ENCODE data around the gene AFF1.

The AFF1 gene

DNA sequence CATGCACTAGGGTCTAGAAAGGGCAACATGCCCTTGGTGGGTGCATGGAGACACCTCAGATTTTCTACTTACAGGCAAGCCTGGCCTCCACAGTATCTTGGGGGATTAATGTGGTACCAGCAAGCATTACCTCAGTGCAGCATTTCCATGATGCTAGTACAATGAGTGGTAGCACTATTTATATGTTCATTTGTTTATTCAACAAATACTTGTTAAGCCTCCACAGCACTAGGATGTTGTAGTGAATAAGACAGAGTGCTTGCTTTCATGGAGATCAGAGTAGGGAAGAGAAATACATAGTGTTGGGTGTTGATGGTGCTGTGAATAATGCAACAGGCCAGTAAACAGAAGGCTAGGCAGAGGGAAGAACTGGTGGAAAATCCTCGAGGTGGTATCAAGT, 152.2 kb downstream of the AFF1 start:
- no peak for DNase-seq

DNA sequence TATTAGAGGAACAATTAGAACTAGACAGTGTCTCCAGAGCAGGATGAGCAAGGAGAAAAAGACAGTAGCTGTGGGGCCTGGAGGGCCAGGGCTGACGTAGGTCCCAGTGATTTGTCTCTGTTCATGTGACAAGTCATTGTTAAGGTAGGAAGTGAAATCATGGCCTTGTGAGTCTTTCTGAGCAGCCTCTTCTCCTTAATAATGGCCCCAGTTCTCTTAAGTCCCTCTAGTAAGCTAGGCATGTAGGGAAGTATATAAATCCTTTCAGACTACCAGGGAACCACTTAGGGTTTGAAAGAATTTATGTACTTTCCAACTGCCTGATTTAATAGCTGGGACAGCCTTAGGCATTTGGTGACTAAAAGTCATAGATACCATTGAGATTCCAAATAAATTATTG, 152.6 kb downstream of the AFF1 start:
- DNase-seq, result no peak

DNA sequence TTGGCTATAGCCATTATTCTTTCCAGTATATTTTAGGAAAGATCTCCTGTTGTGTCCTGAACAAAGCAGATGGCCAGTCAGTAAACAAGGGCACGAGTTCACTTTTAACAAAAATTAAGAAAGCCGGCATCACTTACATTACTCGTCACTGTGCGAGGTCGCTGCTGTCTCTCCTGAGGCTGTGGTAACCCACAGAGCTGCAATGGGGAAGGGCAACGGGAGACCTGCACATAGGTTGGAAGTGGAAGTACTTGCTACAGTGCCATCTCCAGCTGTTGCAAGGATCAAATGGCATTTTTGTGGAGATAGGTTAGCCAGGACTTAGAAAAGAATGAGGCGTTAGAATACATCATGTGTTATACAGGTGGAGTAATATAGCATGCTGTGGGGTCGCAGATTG, 153.4 kb downstream of the AFF1 start:
- DNase-seq, result no peak

DNA sequence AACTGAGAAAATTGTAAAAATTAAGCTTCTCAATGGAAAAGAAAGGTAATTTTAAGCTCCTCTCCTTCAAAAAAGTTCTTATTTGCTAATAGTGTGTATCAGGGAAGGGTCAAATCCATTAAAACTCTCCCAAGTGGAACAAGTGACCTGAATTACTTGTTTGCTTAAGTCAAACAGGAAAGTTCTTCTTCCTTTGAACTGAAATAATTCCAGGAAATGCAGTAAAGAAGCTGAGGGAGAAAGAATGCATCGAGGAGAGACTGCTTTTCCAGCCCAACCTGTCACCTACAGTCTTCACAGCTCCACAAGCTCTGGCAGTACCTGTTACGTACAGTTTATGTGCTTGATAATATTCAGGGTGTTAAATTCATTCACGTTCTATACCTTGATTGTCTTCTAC, 154.6 kb downstream of the AFF1 start:
- no peak for DNase-seq

DNA sequence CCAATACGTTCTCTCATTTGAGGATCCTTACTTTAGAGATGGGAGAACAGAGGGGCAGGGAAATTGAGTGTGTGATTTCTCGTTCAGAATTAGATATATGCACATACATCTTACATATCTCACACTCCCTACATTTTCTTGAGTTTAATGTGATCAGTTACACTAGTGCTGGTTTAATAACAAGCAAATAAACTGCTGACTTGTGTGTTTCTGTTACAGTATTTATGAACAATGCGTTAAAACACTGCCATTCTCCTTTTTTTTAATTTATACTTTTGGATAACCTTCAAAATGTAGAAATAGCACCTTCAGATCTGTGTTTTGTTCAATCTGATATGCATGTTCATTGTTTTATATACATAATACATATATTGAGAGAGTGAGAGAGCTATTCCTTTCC, 155.5 kb downstream of the AFF1 start:
- no peak for DNase-seq

DNA sequence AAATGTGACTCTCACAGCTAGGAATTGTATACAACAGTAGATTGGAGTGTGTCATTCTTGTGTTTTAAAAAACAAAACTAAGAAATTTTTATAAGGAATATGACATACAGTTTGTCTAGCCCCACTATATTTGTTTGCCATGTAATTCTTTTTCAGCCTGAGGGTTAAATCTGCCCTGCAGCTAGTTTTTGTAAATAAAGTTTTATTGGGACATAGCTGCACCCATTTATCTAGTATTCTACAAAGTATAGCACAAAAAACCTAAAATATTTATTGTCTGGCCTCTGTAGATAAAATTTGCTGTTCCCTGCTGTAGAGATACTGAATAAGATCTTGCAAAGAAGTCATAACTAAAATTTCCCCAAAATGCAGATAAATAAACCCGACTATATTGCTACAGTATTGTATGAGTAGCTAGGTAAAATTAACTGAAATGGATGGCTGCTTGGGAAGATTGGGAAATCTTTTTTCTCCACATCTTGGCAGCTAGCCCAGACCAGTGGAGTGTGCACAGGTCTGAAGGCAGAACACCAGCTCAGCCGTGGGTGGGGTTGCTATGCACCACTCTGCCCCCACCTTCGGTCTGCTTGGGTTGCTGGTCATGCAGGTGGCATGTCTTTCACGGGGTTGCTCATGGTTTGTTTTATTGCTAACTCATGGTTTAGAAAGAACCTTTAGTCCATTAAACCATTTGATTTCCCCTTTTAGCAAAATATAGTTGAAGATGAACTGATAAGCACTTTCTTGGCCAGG, 157.8 kb downstream of the AFF1 start:
- no peak for DNase-seq

DNA sequence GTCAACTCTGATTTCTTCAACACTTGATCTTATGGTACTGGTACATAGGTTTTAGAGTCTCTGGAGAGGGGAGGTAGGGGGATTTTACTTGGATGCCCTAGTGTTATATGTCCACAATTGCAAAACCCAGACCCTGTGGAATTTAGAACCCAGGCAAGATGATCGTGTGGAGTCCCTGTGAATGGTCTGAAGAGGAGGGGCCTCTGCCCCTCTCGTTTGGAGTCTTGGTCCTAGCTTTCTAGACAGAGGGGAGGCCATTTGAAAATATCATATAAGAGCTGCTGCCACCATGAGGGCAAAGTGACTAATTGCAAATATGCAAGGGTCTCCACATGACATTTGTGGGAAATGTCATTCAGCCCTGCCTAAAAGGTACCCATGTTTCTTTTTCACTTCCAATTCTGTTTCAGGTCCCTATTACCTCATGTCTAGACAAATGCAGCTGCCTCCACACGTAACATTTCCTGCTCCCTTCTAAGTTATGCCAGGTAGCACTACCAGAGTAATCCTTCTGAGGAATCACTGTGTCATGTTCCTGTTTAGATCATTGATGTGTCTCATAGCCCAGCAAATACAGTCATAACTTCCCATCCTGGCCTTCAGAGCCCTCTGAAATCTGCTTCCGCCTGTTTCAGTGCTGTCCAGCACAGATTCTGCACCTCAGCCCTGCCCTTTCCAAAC, 158.8 kb downstream of the AFF1 start:
- no peak for DNase-seq

DNA sequence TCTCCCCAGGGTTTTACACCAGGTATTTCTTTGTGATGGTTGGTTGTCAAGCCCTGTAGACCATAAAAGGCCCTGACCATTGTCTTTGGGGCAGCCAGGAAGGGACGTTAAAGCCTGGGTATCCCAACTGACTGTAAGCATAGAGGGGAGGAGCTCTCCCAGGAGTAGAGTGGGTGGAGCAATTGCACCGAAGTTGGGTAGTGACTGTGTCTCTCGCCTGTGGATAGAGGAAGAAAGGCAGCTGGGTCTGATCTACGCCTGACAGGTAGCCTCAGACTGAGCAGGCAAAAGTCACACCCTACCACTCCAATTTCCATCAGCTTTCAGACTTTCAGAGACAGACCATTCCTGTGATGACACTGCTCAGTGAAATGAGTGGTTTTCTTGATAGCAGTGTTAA, 162.3 kb downstream of the AFF1 start:
- no peak for DNase-seq

DNA sequence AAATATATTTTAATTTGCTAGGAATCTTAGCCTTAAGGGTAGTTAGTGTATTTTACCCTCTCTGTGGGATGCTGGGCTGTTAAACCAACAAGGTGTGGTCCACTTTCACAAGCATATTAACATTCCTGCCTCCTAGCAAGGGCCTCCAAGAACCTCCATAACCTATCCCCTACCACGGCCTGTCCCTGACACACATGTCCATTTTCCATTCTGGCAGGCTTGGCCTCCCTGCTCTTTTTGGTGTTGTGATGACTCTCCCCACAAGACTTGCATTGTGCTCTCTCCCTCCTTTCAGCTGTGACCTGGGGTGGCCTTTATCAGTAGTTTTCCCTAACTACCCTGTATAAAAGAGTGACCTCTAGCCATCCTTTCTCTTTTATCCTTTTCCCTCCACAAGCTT, 165.4 kb downstream of the AFF1 start:
- no peak for DNase-seq

DNA sequence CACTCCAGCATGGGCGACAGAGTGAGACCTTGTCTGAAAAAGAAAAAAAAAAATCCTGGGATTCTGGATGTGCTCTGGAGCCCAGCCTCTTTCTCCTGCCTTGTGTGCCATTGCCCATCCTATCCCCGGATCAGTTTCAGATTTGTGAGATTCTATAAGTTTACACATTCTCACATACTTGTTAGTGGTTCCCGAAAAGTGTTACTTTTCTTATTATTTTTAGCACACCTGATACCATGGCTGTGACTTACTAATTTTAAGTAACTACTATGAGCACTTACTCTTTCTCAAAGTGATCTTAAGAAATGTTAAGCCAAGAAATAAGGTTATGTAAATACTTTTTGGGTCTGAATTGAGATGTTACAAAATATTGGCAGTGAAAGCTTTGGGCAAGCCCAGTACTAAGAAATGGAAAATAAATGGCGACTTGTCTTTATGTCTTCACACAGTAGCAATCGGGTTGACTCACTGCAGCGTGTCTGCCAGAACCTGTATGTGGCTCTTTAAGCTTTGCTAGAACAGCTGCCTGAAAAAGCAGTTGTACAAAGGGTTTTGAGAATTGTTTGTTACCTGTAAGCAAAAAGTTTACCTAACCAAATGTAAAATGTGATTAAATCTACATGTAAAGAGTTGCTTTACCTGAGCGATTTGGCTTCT, 166.9 kb downstream of the AFF1 start:
- no peak for DNase-seq

DNA sequence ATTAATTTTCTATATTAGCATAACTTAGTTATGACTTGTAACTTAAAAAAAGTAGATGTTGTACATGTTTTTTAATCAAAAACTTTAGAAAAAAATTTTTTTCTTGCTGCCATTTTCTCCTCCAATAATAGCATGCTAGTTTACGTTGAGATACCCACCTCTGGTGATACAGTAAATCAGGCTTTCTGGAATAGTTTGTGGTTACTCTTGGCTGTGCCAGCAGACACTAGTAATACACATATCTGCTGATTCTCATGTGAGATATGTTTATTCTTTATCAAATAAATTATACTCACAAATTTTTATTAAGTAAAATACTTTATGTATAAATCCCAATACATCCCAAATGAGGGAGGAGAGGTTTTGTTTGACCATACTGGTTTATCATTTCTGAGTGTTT, 168.3 kb downstream of the AFF1 start:
- no peak for DNase-seq

DNA sequence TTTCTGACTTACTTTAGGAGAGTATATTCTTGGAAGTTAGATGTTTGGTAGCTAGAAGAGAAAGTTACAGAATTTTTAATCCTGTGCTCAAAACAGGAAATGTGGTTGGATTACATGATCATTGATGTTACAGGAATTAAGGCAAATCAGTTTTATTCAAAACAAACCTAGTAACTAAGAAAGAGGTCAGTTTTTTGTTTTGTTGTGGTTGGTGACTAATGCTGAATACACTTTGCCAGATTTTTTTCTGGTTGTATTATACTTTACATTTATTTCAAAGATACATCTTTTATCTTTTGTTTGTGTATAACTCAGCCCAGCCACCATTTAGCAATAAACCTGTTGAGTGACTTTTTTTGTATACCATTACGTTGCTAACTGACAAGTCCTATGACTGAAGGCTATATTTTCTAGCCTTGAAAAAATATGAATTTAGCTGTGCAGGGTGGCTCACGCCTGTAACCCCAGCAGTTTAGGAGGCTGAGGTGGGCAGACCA, 168.9 kb downstream of the AFF1 start:
- DNase-seq, result no peak

DNA sequence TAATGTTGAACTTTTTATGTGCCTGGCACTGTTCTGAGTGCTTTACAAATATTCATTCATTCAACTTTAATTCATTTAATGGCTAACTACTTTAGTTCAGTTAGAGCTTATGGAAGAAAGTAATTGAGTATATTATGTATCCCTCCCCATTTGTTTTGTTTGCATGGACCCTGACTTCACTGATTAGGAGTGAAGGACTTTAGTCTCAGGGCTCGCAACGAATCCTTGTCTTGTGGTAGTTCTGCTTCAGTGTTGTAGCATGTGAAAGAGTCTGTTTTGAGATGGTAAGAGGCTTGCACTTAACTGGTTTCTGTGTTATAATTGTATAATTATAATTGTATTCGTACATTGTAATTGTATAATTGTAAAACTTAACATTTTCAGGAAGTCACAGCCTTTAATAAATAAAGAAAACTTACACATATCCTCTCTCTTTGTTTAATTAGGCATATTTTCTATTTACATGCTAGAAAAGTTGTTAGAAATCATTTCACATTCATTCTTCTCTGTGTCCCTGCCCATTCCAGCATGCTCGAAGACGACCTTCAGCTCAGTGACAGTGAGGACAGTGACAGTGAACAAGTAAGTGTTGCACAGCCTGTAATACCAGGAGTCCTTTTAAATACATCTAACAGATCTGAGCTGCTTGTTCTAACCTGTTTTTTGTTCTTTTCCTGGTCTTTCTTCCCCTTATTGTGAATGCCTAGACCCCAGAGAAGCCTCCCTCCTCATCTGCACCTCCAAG, 170.5 kb downstream of the AFF1 start:
- DNase-seq, result no peak

DNA sequence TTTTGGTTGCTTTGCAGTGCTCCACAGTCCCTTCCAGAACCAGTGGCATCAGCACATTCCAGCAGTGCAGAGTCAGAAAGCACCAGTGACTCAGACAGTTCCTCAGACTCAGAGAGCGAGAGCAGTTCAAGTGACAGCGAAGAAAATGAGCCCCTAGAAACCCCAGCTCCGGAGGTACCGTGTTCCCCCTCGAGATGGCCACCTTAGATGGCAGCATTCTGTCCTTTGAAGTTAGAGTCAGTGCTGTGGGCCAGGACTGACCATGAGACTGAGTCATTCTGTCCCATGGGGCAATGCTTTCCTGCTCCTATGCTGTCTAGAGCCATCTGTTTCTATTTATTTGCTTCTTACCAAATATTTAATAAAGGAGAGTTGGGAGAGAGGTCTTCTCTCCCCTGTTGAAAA, 173.3 kb downstream of the AFF1 start:
- DNase-seq, result no peak

DNA sequence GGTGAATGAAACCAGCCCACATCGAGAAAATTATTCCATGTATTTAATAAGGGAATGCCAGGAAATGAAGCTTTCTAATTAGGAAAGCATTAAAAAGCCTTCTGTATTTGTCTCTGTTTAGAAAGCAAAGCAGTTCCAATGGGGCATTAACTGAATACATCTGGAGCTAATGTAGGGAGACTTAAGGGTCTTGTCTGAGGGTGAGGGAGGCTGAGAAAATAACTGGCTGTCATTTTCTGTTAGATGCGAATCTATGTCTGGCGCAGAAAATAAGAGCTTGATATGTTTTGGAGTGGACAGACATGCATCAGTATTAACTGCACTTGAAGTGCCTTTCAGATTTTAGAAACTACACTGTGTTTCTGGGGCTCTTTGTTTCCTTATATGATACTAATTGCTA, 174.3 kb downstream of the AFF1 start:
- no peak for DNase-seq

DNA sequence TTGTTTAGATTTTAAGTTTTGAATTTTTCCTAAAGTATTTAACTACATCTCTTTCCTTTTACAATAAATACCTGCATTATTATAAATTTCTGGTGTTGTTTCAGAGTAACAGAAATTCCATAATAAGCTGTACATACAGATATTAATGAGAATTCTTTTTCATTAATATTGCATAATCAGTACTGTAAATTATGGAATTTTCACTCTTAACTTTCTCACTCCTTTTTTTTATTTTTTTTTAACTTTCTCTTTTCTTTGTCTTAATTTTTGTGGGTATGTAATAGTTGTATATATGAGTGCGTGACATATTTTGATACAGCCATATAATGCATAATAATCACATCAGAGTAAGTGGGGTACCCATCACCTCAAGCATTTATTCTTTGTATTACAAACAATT, 175.1 kb downstream of the AFF1 start:
- no peak for DNase-seq

DNA sequence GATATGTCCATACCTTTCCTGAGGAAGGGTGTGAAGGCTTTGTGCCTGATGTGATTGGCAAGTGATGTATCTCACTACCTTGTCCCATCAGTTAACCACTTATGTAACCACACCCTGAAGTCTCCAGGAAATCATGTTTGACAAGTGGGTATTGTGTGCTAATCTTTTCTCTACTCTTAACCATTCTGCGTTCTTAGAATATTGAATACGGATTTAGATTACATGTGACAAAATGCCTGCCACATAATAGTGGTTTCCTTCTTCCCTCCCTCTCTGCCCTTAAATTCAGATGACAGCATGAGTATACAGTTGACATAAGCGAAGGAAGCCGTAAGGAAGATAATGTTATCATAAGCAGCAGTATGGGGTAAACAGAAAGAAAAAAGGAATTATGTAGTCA, 177.3 kb downstream of the AFF1 start:
- DNase-seq, result no peak

DNA sequence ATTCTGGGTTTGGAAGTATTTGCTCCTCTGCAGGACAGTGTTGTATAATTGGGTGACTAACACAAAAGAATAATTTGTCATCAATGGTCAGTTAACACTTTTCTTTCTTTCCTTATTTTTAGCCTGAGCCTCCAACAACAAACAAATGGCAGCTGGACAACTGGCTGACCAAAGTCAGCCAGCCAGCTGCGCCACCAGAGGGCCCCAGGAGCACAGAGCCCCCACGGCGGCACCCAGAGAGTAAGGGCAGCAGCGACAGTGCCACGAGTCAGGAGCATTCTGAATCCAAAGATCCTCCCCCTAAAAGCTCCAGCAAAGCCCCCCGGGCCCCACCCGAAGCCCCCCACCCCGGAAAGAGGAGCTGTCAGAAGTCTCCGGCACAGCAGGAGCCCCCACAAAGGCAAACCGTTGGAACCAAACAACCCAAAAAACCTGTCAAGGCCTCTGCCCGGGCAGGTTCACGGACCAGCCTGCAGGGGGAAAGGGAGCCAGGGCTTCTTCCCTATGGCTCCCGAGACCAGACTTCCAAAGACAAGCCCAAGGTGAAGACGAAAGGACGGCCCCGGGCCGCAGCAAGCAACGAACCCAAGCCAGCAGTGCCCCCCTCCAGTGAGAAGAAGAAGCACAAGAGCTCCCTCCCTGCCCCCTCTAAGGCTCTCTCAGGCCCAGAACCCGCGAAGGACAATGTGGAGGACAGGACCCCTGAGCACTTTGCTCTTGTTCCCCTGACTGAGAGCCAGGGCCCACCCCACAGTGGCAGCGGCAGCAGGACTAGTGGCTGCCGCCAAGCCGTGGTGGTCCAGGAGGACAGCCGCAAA, 179.6 kb downstream of the AFF1 start:
- DNase-seq, result no peak

DNA sequence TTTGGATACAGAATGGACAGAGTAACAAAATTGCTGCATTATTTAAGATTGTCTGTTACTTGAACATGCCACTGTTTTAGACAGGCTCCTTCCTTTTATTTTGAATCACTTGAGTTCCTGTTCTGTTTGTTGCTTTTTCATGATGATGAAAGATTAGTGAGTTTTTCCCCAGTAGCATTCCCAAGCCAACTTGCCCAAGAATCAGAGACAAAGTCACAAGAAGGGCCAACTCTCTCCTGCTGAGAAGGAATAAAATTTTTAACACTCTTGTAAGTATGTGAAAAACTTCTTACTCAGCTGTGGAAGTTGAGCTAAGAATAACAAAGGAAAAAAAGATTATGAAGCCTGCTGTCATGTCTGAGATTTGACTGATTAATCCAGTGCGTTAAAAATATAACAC, 181.4 kb downstream of the AFF1 start:
- DNase-seq, result no peak

DNA sequence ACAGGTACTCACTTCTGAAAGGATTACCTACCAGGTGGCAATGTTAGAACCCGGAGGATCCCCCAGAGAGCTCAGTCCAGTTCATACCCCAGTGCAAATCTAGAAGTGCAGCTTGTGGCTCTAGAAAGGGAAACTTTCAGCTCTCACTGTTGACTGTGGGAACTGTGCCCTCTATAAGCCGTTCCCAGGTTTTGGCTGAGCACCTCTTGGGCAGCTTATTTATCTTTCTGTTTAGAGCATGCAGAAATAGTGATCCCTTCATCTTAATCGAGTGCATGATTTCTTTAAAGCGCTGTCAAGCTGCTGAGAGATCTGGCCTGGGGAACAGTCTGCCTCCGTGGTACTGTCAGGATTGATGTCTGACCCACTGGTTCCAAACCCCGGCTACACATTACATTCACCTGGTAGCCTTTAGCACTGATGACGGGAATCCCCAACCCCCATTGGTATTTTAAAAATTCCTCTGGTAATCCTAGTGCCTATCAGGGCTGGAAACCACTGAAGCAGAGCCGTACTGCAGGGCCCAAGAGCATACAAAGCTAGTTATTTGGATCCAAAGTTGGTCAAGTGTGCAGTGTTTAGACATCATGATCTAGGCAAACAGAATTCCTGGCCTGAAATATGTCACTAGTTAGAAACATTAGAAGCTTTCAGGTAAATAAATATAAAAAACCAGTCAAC, 182.4 kb downstream of the AFF1 start:
- no peak for DNase-seq

DNA sequence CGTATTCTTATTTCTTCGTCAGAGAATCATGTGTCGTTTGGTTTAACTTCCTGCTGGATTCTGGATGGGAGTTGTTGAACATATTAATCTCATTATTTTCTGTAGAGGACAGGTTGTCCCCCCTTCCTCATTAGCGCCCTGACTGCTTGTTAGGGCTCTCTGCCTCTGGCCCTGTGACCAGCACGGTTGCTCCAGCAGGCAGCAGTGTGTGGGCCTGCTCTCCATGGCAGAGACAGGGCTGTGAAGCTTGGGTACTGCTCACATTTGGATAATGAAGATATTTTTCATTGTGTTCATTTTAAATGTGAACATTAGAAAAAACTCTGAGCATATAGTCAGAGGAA, 182.9 kb downstream of the AFF1 start:
- no peak for DNase-seq

DNA sequence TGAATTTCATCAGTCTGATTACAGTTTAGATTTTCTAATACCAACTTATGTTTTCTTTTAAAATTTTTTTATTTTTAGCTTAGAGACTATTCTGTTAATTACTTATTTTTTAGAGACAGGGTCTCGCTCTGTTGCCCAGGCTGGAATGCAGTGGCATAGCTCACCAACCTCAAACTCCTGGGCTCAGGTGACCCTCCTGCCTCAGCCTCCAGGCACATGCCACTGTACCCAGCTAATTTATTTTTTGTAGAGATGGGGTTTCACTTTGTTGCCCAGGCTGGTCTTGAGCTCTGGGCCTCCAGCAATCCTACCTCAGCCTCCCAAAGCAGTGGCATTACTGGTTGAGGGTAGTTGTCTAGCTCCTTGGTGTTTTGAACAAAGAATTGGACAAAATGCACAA, 183.6 kb downstream of the AFF1 start:
- no peak for DNase-seq
